Suprapubic skin (tissue), 4 donors: ENCODE measurements around the gene XPNPEP2.

ENCODE experiments used
- CTCF ChIP-seq, 2 donors: fragments of 200-600 bp in 1 of 2; fragments of 450-650 bp in 1 of 2; sonication (generic) in 1 of 2; IDR thresholded peaks; one replicate each; pipeline ENCODE4 v1.5.1; 2016 to 2019; ENCODE audit warnings: antibody characterized with exemption in 2 of 2, mild to moderate bottlenecking in 1 of 2, moderate library complexity in 1 of 2
- EP300 ChIP-seq: sonication (generic); formaldehyde crosslinking; IDR thresholded peaks from one replicate; pipeline ENCODE4 v1.6.1; 2017; ENCODE audit warnings: antibody characterized with exemption
- POLR2A ChIP-seq, 2 donors: fragments of 450-650 bp; IDR thresholded peaks; one replicate each; pipeline ENCODE4 v1.6.1; 2017; ENCODE audit warnings: antibody characterized with exemption in 2 of 2, mild to moderate bottlenecking in 2 of 2, moderate library complexity in 2 of 2
- POLR2AphosphoS5 ChIP-seq, 3 donors: sonication (generic); formaldehyde crosslinking; IDR thresholded peaks; one replicate each; pipeline ENCODE4 v1.6.1; 2017; ENCODE audit warnings: antibody characterized with exemption in 3 of 3

GRCh38 chrX:129706400-129707072, 32.2 kb upstream of the XPNPEP2 start:
- TF ChIP-seq POLR2A (IDR thresholded peaks at IDR 0.05) = no peak
- TF ChIP-seq CTCF (IDR thresholded peaks at IDR 0.05) = no peak
- TF ChIP-seq POLR2AphosphoS5 (IDR thresholded peaks at IDR 0.05) = no peak
- TF ChIP-seq EP300 = no peak
